Measurements from ENCODE around the gene DPM3. TPM values are rescaled to one million over a fixed set of nuclear protein-coding genes. Genes with fewer than 3 reads are reported as not detected.
A peak's percentile ranks its signal among the peaks of the same experiment; 100 is the strongest.

DPM3 gene
- total RNA-seq, 1 experiment from 2014 or later: 73.5 TPM

GRCh38 chr1:155170806-155171205 is 30.5 kb upstream of the DPM3 start:
- no peak for ATAC-seq
- H3K27ac Mint-ChIP-seq: no peak overlapping the region
- ChIA-PET CTCF (interaction anchor here (1.4 to 12.2 kb wide), 4 partner anchors 42 to 86 kb away, joined by 6 to 605 read pairs (median 140); partner anchors contain the start of gene EFNA1), POLR2A (no interaction called here)
- DNase-seq (ENCODE audit: low spot score): no peak
- peaks cover 34% of the 10 kb centered on the region for H3K4me1 Mint-ChIP-seq
- H3K27me3 Mint-ChIP-seq (ENCODE audit: low read depth): no peaks in the 10 kb centered on the region; the same call in 1 of the 2 replicates
- TF ChIP-seq ZSCAN18 (CRISPR knock-in tag; IDR thresholded peaks at IDR 0.05): no peak
- TF ChIP-seq ZBTB43 (CRISPR knock-in tag; IDR thresholded peaks at IDR 0.05): no peak
- TF ChIP-seq ELF4 (CRISPR knock-in tag; IDR thresholded peaks at IDR 0.05; ENCODE audit: low read depth): no peak
- TF ChIP-seq RORB (CRISPR knock-in tag; IDR thresholded peaks at IDR 0.05): no peak
- no peak for TF ChIP-seq PRDM15 (CRISPR knock-in tag; IDR thresholded peaks at IDR 0.05)
- TF ChIP-seq NR1H2 (CRISPR knock-in tag; IDR thresholded peaks at IDR 0.05): no peak
- no peak for TF ChIP-seq EMX1 (CRISPR knock-in tag; IDR thresholded peaks at IDR 0.05)
- TF ChIP-seq ZNF512 (CRISPR knock-in tag; IDR thresholded peaks at IDR 0.05; ENCODE audit: borderline replicate concordance): no peak
- TF ChIP-seq PRRX2 (CRISPR knock-in tag; IDR thresholded peaks at IDR 0.05): no peak
- no peak for TF ChIP-seq TEAD4 (CRISPR knock-in tag; IDR thresholded peaks at IDR 0.05)
- no peak for TF ChIP-seq MYBL2 (CRISPR knock-in tag; IDR thresholded peaks at IDR 0.05)
- TF ChIP-seq RELA (CRISPR knock-in tag; IDR thresholded peaks at IDR 0.05; ENCODE audit: borderline replicate concordance): no peak
- no peak for TF ChIP-seq NFATC4 (CRISPR knock-in tag; IDR thresholded peaks at IDR 0.05)
- TF ChIP-seq OVOL2 (CRISPR knock-in tag; IDR thresholded peaks at IDR 0.05; ENCODE audit: borderline replicate concordance): no peak
- no peak for TF ChIP-seq ATF1 (CRISPR knock-in tag; IDR thresholded peaks at IDR 0.05)
- no peaks in the 10 kb centered on the region for H3K9me3 Mint-ChIP-seq
- peak overlapping the region; percentile 94; the same call in 1 of the 2 replicates for H3K4me3 Mint-ChIP-seq
- H3K36me3 Mint-ChIP-seq: peaks cover 14% of the 10 kb centered on the region

GRCh38 chr1:155170101-155170785 is 29.9 kb upstream of the DPM3 start:
- CTCF ChIA-PET: interaction anchor here (0.7 to 12.2 kb wide), 7 partner anchors 42 to 158 kb away, joined by 3 to 605 read pairs (median 6); partner anchors contain the start of gene EFNA1
- H3K36me3 Mint-ChIP-seq: peaks cover 16% of the 10 kb centered on the region
- H3K27ac Mint-ChIP-seq: no peak overlapping the region
- no peak overlapping the region for H3K4me3 Mint-ChIP-seq
- no peaks in the 10 kb centered on the region for H3K9me3 Mint-ChIP-seq
- TF ChIP-seq FOXK1 (CRISPR knock-in tag; IDR thresholded peaks at IDR 0.05): no peak
- H3K27me3 Mint-ChIP-seq (ENCODE audit: low read depth): no peaks in the 10 kb centered on the region; the same call in 1 of the 2 replicates
- POLR2A ChIA-PET: no interaction called here
- DNase-seq (ENCODE audit: low spot score) (no peak), ATAC-seq (no peak)
- peaks cover 32% of the 10 kb centered on the region for H3K4me1 Mint-ChIP-seq

Data from WTC11 (cell line).